NCI-H146 (cell line): Measurements from ENCODE around the gene MDFIC.

Experiments used
- DNase-seq: peaks from one replicate; lab custom pipeline; 2025; lab: John Stamatoyannopoulos, UW

Gene MDFIC

DNA sequence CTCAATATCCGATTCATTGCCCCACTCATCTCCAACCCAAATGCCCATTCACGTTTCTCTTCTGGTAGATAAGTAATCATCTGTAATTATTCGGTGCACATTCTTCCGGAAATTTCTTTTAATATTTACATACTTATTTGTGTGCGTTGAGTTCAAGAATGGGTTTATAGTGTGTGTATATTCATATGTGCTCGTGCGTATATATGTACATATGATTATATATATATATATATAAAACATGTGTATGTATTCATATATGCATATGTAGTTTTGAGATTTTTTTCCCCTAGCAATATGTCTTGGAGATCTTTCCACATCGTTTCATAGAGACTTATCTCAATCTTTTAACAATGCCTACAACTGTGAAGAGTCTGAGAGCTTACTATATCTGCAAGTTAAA lies 118.2 kb downstream of the MDFIC start:
- DNase-seq: no peak

DNA sequence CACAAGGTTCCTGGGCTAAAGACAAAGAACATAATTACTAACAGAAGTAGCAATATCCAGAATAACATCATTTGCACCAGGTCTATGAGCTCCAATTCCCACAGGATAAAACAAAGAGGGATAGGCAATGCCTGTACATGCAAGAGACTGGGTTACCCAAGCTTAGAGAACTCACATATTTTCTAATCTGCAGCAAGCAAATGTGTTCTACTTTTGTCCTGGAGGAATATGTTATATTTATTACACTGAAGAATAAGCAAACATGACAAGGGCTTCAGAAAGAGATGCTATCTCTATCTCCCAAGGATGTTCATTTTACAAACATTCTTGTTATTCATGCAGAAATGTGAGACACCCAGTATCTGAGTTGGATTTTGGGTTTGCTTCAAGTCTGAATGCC lies 118.6 kb downstream of the MDFIC start:
- DNase-seq: no peak

- no peak for DNase-seq
Observed at GRCh38 chr7:115042596-115042995, 120.7 kb downstream of the MDFIC start.

GRCh38 chr7:115043605-115044004 lies 121.7 kb downstream of the MDFIC start:
- DNase-seq: no peak

DNA sequence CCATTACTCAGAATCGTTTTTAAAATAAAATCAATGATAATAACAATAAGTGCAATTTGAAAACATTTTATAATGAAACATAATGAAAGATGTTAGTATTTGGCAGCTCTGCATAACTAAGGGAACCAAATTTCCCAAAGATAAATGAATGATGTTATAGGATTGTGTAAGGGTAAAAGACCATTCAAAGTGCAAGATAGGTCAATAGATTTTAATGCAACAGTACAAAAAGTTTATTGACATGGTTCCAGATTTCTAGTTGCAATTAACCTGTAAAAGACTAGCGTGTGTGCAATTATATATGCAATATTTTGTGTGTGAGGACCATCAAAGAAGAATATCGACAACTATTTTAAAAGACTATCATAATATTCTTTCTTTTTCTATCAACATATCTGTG lies 122.3 kb downstream of the MDFIC start:
- no peak for DNase-seq

DNA sequence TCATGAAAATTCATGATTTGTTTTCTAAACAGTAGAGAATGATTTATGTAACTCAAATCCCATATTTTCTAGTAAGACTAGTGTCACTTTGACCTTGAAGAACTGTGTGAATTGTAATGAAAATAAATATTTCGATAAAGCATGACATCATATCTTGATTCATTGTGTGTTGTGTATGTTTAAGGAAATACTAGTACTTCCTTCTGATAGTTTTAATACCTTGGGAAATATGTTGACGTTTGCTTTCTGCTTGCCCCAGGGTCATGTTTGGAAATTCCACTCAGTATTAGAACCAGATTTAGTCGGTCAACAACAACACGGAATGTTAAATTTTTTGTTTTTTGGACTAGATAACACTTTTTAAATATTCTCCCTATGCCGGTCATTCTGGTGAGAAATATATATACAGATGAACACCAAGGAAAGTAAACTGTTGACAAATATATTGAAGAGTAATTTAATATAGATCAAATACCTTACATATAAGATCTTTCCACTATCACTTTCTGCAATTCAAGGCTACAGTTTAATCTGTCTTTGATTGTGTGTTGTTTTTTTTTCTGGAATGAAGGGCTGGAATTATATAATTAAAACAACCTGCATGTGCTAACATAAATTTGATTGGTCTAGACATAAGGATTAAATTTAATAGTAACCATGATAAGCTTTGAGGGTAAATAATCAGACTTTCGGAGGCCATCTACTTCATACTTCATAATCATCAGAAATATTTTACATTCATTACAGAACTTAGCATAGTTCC lies 126.2 kb downstream of the MDFIC start:
- no peak for DNase-seq

GRCh38 chr7:115052706-115053105 lies 130.8 kb downstream of the MDFIC start:
- no peak for DNase-seq

- no peak for DNase-seq
Observed at GRCh38 chr7:115054478-115055065, 132.7 kb downstream of the MDFIC start.

DNA sequence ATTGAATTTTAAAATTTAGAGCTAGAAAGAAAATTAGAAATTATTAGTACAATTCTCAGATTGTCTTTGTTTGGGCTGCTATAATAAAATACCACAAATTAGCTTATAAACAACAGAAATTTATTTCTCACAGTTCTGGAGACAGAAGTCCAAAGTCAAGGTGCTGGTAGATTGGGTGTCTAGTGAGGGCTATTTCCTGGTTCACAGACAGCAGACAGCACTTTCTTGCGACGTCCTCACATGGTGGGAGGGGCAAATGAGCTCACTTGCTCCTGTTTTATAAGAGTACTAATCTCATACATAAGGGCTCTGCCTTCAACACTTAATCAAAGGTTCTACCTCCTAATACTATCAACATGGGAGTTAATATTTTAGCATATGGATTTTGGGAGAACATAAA lies 134.1 kb downstream of the MDFIC start:
- no peak for DNase-seq

GRCh38 chr7:115058726-115059125 lies 136.8 kb downstream of the MDFIC start:
- DNase-seq: no peak

GRCh38 chr7:115059321-115059720 lies 137.4 kb downstream of the MDFIC start:
- DNase-seq: no peak

- DNase-seq: no peak
Observed at GRCh38 chr7:115060095-115060870, 138.4 kb downstream of the MDFIC start.

DNA sequence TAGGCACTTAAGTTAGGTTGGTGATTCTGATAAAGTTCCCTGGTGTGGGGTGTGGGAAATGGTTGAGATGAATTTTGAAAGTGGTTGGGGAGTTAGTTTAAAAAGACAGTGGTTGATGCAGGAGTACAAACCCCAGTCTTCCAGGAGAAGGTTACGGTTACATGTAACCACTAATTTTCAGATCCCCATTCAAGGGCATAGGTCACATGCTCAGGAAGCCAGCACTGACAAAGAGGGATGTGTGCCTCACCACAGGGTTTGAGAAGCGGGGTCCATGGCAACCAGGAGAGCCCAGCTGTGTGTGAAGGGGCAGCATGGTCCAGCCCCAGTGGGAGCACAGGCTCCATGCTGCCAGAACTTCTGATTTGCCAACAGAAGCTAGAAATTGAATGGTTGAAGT lies 144.2 kb downstream of the MDFIC start:
- DNase-seq: no peak

DNA sequence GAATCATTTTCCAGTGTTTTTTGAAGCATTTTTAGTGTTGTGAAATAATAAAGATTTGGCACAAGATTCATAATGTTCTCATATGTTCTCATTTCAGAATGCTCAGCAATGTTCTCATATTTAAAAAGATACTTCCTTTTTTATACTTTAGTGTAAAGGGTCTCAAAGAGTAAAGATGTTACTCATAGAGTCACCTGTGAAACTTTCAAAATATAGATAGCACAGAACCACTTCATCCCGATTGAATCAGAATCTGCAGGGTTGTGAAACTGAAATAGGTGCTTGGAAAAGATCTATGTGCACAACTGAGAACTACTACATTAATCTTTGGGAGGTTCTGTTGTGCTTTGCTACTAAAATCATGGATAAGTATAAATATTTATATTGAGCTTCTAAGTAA lies 144.7 kb downstream of the MDFIC start:
- no peak for DNase-seq

DNA sequence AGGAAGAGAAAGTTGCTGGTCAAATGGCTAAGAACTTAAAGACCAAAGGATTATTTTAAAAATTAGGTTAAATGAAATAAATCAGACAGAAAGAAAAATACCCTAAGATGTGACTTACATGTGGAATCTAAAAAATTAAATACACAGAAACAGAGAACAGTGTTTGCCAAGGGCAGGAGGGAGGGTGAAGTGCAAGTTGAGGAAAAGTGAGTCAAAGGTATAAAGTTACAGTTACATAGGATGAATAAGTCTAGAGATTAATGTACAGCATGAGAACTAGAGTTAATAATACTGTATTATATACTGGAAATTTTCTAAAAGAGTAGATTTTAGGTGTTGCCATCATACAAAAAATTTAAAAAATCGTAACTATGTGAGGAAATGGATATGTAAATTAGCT lies 146.3 kb downstream of the MDFIC start:
- DNase-seq: no peak
